Trophoblast cell (in vitro differentiated cells and primary cell): ENCODE data around the gene AMD1.

Source experiments
- DNase-seq, 2 donors: peaks; one replicate each; pipeline ENCODE4 v3.0.0-alpha.2; 2016
- H2AFZ ChIP-seq: 2 replicates; pipeline ENCODE4 v1.6.1; 2013; ENCODE audit warnings: low read length, moderate library complexity, mild to moderate bottlenecking; ENCODE audit not compliant: insufficient read depth, poor library complexity
- H2AK5ac ChIP-seq: 2 replicates; pipeline ENCODE4 v1.6.1; 2013; ENCODE audit warnings: mild to moderate bottlenecking, low read length
- H2BK120ac ChIP-seq: 2 replicates; pipeline ENCODE4 v1.6.1; 2013; ENCODE audit warnings: low read length, mild to moderate bottlenecking, moderate library complexity; ENCODE audit not compliant: insufficient read depth, poor library complexity
- H2BK12ac ChIP-seq: 2 replicates; pipeline ENCODE4 v1.6.1; 2013; ENCODE audit warnings: mild to moderate bottlenecking, low read length, moderate library complexity
- H2BK5ac ChIP-seq: 2 replicates; pipeline ENCODE4 v1.6.1; 2013; ENCODE audit warnings: low read length, low read depth, moderate library complexity, mild to moderate bottlenecking; ENCODE audit not compliant: poor library complexity
- H3K14ac ChIP-seq: 2 replicates; pipeline ENCODE4 v1.6.1; 2013; ENCODE audit warnings: mild to moderate bottlenecking, low read length
- H3K18ac ChIP-seq: 2 replicates; pipeline ENCODE4 v1.6.1; 2013; ENCODE audit warnings: mild to moderate bottlenecking, low read length
- H3K23ac ChIP-seq: 2 replicates; pipeline ENCODE4 v1.6.1; 2013; ENCODE audit warnings: low read length
- H3K27ac ChIP-seq: 2 replicates; pipeline ENCODE4 v1.5.1; 2013; ENCODE audit warnings: low read depth, mild to moderate bottlenecking, inconsistent platforms, low read length, moderate library complexity
- H3K27me3 ChIP-seq: 2 replicates; pipeline ENCODE4 v1.6.1; 2013; ENCODE audit warnings: inconsistent platforms, mild to moderate bottlenecking, low read length, moderate library complexity; ENCODE audit not compliant: insufficient read depth
- H3K36me3 ChIP-seq, 2 experiments: 1 replicate in 1 of 2; 2 replicates in 1 of 2; pipeline ENCODE4 v1.6.1; 2013; ENCODE audit warnings: low read length in 2 of 2, mild to moderate bottlenecking in 2 of 2, moderate library complexity in 1 of 2; ENCODE audit not compliant: insufficient read depth in 2 of 2, control insufficient read depth in 1 of 2
- H3K4ac ChIP-seq: 2 replicates; pipeline ENCODE4 v1.6.1; 2013; ENCODE audit warnings: low read depth, mild to moderate bottlenecking, low read length, moderate library complexity
- H3K4me1 ChIP-seq, 2 experiments: 1 replicate in 1 of 2; 2 replicates in 1 of 2; pipeline ENCODE4 v1.6.1; 2013; ENCODE audit warnings: low read length in 2 of 2, mild to moderate bottlenecking in 2 of 2, moderate library complexity in 1 of 2; ENCODE audit not compliant: insufficient read depth in 2 of 2, control insufficient read depth in 1 of 2
- H3K4me2 ChIP-seq: 2 replicates; pipeline ENCODE4 v1.6.1; 2013; ENCODE audit warnings: inconsistent platforms, mild to moderate bottlenecking, low read length, moderate library complexity
- H3K4me3 ChIP-seq: 2 replicates; pipeline ENCODE4 v1.5.1; 2013; ENCODE audit warnings: mild to moderate bottlenecking, low read depth, low read length, inconsistent platforms
- H3K79me1 ChIP-seq: one replicate; pipeline ENCODE4 v1.6.1; 2013; ENCODE audit warnings: low read length
- H3K79me2 ChIP-seq: 2 replicates; pipeline ENCODE4 v1.6.1; 2013; ENCODE audit warnings: low read length, mild to moderate bottlenecking; ENCODE audit not compliant: control insufficient read depth, insufficient read depth, poor library complexity
- H3K9ac ChIP-seq: 2 replicates; pipeline ENCODE4 v1.6.1; 2013; ENCODE audit warnings: mild to moderate bottlenecking, low read length
- H3K9me3 ChIP-seq: 2 replicates; pipeline ENCODE4 v1.6.1; 2013; ENCODE audit warnings: low read depth, mild to moderate bottlenecking, control low read depth, inconsistent platforms, low read length; ENCODE audit not compliant: insufficient read depth
- H4K12ac ChIP-seq: 2 replicates; pipeline ENCODE4 v1.6.1; 2013; ENCODE audit warnings: low read depth, mild to moderate bottlenecking, low read length, moderate library complexity
- H4K8ac ChIP-seq: 2 replicates; pipeline ENCODE4 v1.6.1; 2013; ENCODE audit warnings: low read depth, mild to moderate bottlenecking, low read length, moderate library complexity
- H4K91ac ChIP-seq: one replicate; pipeline ENCODE4 v1.6.1; 2013; ENCODE audit warnings: low read depth, mild to moderate bottlenecking, low read length, moderate library complexity
- WGBS: extraction: QIAGEN DNeasy Blood & Tissue Kit; methylation state at CpG from one replicate; pipeline ENCODE4 v1.1.7; 2013; ENCODE audit warnings: missing lambda C conversion rate; ENCODE audit not compliant: insufficient read length, insufficient coverage; ENCODE audit errors: extremely low coverage; 5-methylcytosine and 5-hydroxymethylcytosine counted together

Gene AMD1

GRCh38 chr6:110882824-110883554 lies 8.4 kb downstream of the AMD1 start:
- H3K9me3 ChIP-seq: no peaks in the 10 kb centered on the region
- no peak overlapping the region for H2BK12ac ChIP-seq
- H3K4me1 ChIP-seq: peaks cover 0 to 10% of the 10 kb centered on the region in 2 experiments
- peaks cover 49% of the 10 kb centered on the region for H3K79me2 ChIP-seq
- no peak overlapping the region for H3K4me3 ChIP-seq
- H2BK120ac ChIP-seq: no peak overlapping the region
- no peak overlapping the region for H2BK5ac ChIP-seq
- no peak overlapping the region for H2AFZ ChIP-seq
- no peaks in the 10 kb centered on the region for H3K27me3 ChIP-seq
- no peak overlapping the region for H2AK5ac ChIP-seq
- H3K14ac ChIP-seq: no peak overlapping the region
- no CpG with 5 or more reads among the region's 2 CpGs for WGBS
- DNase-seq: no peak
- no peak overlapping the region for H4K8ac ChIP-seq
- no peak overlapping the region for H3K4me2 ChIP-seq
- H4K12ac ChIP-seq: no peak overlapping the region
- H3K9ac ChIP-seq: no peak overlapping the region
- no peaks in the 10 kb centered on the region for H3K79me1 ChIP-seq
- H4K91ac ChIP-seq: no peak overlapping the region
- H3K36me3 ChIP-seq: peaks cover 0 to 4% of the 10 kb centered on the region in 2 experiments
- H3K4ac ChIP-seq: peak overlapping the region; percentile 83
- H3K23ac ChIP-seq: no peak overlapping the region
- H3K27ac ChIP-seq: no peak overlapping the region
- H3K18ac ChIP-seq: no peak overlapping the region

- no peak overlapping the region for H3K4me3 ChIP-seq
- no peak overlapping the region for H2BK12ac ChIP-seq
- no peak overlapping the region for H2BK120ac ChIP-seq
- H3K14ac ChIP-seq: no peak overlapping the region
- no peak overlapping the region for H2AK5ac ChIP-seq
- H3K27ac ChIP-seq: no peak overlapping the region
- H3K4me2 ChIP-seq: no peak overlapping the region
- no peaks in the 10 kb centered on the region for H3K79me1 ChIP-seq
- no peak overlapping the region for H3K23ac ChIP-seq
- DNase-seq: no peak
- H2AFZ ChIP-seq: no peak overlapping the region
- H3K4ac ChIP-seq: peak overlapping the region; percentile 99
- no peak overlapping the region for H4K8ac ChIP-seq
- no peaks in the 10 kb centered on the region for H3K27me3 ChIP-seq
- no peaks in the 10 kb centered on the region for H3K9me3 ChIP-seq
- no peak overlapping the region for H3K18ac ChIP-seq
- H2BK5ac ChIP-seq: no peak overlapping the region
- peaks cover 0 to 10% of the 10 kb centered on the region in 2 experiments for H3K4me1 ChIP-seq
- no CpG with 5 or more reads among the region's 3 CpGs for WGBS
- H3K36me3 ChIP-seq: peaks cover 0 to 7% of the 10 kb centered on the region in 2 experiments
- H4K91ac ChIP-seq: no peak overlapping the region
- H3K79me2 ChIP-seq: peaks cover 49% of the 10 kb centered on the region
- H3K9ac ChIP-seq: no peak overlapping the region
- H4K12ac ChIP-seq: no peak overlapping the region
These were observed 9.7 kb downstream of the AMD1 start for GRCh38 chr6:110884321-110884720.

- H3K4me2 ChIP-seq: no peak overlapping the region
- peaks cover 45% of the 10 kb centered on the region for H3K79me2 ChIP-seq
- no peak overlapping the region for H3K14ac ChIP-seq
- no CpG with 5 or more reads among the region's 4 CpGs for WGBS
- DNase-seq: no peak
- no peak overlapping the region for H3K9ac ChIP-seq
- H2AK5ac ChIP-seq: no peak overlapping the region
- no peaks in the 10 kb centered on the region for H3K27me3 ChIP-seq
- peaks cover 5 to 13% of the 10 kb centered on the region in 2 experiments for H3K36me3 ChIP-seq
- peak overlapping the region; percentile 25 for H3K27ac ChIP-seq
- no peak overlapping the region for H2AFZ ChIP-seq
- no peaks in the 10 kb centered on the region for H3K9me3 ChIP-seq
- H2BK120ac ChIP-seq: no peak overlapping the region
- no peak overlapping the region for H2BK5ac ChIP-seq
- no peak overlapping the region for H4K12ac ChIP-seq
- H4K8ac ChIP-seq: no peak overlapping the region
- peaks cover 0 to 10% of the 10 kb centered on the region in 2 experiments for H3K4me1 ChIP-seq
- H3K18ac ChIP-seq: no peak overlapping the region
- peak overlapping the region; percentile 95 for H3K4ac ChIP-seq
- H4K91ac ChIP-seq: no peak overlapping the region
- no peak overlapping the region for H2BK12ac ChIP-seq
- no peaks in the 10 kb centered on the region for H3K79me1 ChIP-seq
- H3K4me3 ChIP-seq: no peak overlapping the region
- H3K23ac ChIP-seq: no peak overlapping the region
These were observed 10.9 kb downstream of the AMD1 start for GRCh38 chr6:110885526-110885925.

GRCh38 chr6:110886555-110887167 lies 12.1 kb downstream of the AMD1 start:
- H4K12ac ChIP-seq: no peak overlapping the region
- no peak overlapping the region for H2AK5ac ChIP-seq
- H3K27ac ChIP-seq: no peak overlapping the region
- no peak overlapping the region for H2BK120ac ChIP-seq
- DNase-seq: peak in 1 of 2 donors; percentile 52
- peaks cover 38% of the 10 kb centered on the region for H3K79me2 ChIP-seq
- no peaks in the 10 kb centered on the region for H3K79me1 ChIP-seq
- WGBS: no CpG with 5 or more reads among the region's 7 CpGs
- no peaks in the 10 kb centered on the region for H3K9me3 ChIP-seq
- H3K18ac ChIP-seq: no peak overlapping the region
- no peak overlapping the region for H3K9ac ChIP-seq
- no peak overlapping the region for H2AFZ ChIP-seq
- peaks cover 0 to 5% of the 10 kb centered on the region in 2 experiments for H3K4me1 ChIP-seq
- H3K36me3 ChIP-seq: peaks cover 11 to 14% of the 10 kb centered on the region in 2 experiments
- no peak overlapping the region for H4K8ac ChIP-seq
- no peak overlapping the region for H2BK5ac ChIP-seq
- no peak overlapping the region for H3K4me2 ChIP-seq
- H3K27me3 ChIP-seq: no peaks in the 10 kb centered on the region
- H3K23ac ChIP-seq: no peak overlapping the region
- no peak overlapping the region for H2BK12ac ChIP-seq
- H4K91ac ChIP-seq: no peak overlapping the region
- H3K4me3 ChIP-seq: no peak overlapping the region
- H3K4ac ChIP-seq: peak overlapping the region; percentile 90
- no peak overlapping the region for H3K14ac ChIP-seq
